Measurements from ENCODE around the gene TRAPPC10. TPM values are rescaled to one million over a fixed set of nuclear protein-coding genes. Genes with fewer than 3 reads are reported as not detected.

The TRAPPC10 gene
- total RNA-seq, 1 experiment from 2014 or later: 32.9 TPM

DNA sequence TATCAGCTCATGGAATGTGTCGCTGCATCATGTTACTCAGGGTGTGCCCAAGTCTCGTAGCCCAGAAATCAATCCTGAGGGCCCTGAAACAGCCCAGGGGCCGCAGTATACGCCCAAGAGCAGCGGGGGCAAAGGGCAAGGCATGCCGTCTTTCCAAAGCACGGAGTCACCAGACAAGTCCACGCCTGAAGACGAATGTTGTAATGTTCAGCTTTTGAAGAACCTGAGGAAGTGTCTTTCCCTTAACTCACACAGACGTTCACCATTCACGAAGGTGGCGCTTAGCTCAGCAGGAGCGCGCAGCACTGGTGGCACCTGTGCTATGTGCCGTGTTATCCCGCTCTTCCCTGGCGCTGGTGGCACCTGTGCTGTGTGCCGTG is 76.3 kb downstream of the TRAPPC10 start:
- Histone ChIP-seq H3K9me3 (ENCODE audit: control insufficient read depth, low read depth, low read length) (no peaks in the 10 kb centered on the region), H3K27me3 (ENCODE audit: insufficient read depth, low read length) (no peaks in the 10 kb centered on the region), H4K91ac (ENCODE audit: insufficient read length, low read depth, low read length) (no peak overlapping the region), H3K9ac (ENCODE audit: extremely low read depth, insufficient read length, low read length) (no peak overlapping the region), H3K4me1 (ENCODE audit: insufficient read depth, low read length) (no peaks in the 10 kb centered on the region), H2AK5ac (ENCODE audit: insufficient read length, low read length) (no peak overlapping the region), H3K18ac (ENCODE audit: insufficient read length, low read depth, low read length) (no peak overlapping the region), H3K23me2 (ENCODE audit: insufficient read length, low read depth, low read length, poor library complexity, severe bottlenecking) (no peaks in the 10 kb centered on the region), H4K5ac (ENCODE audit: insufficient read length, low read depth, low read length) (no peak overlapping the region), H2BK5ac (ENCODE audit: insufficient read length, low read length) (no peak overlapping the region), H2BK12ac (ENCODE audit: insufficient read length, low read depth, low read length) (no peak overlapping the region), H3K79me1 (ENCODE audit: insufficient read depth, low read depth, low read length, poor library complexity, severe bottlenecking) (no peaks in the 10 kb centered on the region), H4K20me1 (ENCODE audit: control insufficient read depth, insufficient read depth, insufficient read length) (no peaks in the 10 kb centered on the region), H2AFZ (ENCODE audit: low read length) (no peak overlapping the region), H3T11ph (ENCODE audit: low read length) (no peak overlapping the region), H2BK20ac (ENCODE audit: low read depth, low read length, poor library complexity, severe bottlenecking) (no peak overlapping the region), H2BK120ac (ENCODE audit: low read depth, low read length, poor library complexity, severe bottlenecking) (no peak overlapping the region), H3K23ac (ENCODE audit: insufficient read length, low read depth, low read length) (no peak overlapping the region), H3K4ac (ENCODE audit: low read depth, low read length) (no peak overlapping the region), H3K4me2 (ENCODE audit: insufficient read depth, insufficient read length, low read length) (no peak overlapping the region), H3K56ac (ENCODE audit: insufficient read length, low read depth, low read length) (no peak overlapping the region), H2BK15ac (ENCODE audit: low read depth, low read length) (no peak overlapping the region), H3K79me2 (ENCODE audit: insufficient read depth, low read length) (no peaks in the 10 kb centered on the region), H3K27ac (ENCODE audit: insufficient read length, low read depth, low read length) (no peak overlapping the region), H4K8ac (replicated peaks; ENCODE audit: insufficient read length, low read depth, low read length) (no peak overlapping the region), H3K14ac (ENCODE audit: insufficient read depth, low read length) (no peak overlapping the region)
- Mint-ChIP-seq H3K4me3 (no peak overlapping the region), H3K36me3 (ENCODE audit: insufficient read depth in 1 of 3, low read depth in 3 of 3) (peaks cover 12 to 70% (median 45%) of the 10 kb centered on the region in 3 experiments; a peak in 6 of 7 replicates), H3K4me1 (no peaks in the 10 kb centered on the region), H3K27me3 (ENCODE audit: low read depth) (no peaks in the 10 kb centered on the region), H3K9me3 (no peaks in the 10 kb centered on the region), H3K27ac (no peak overlapping the region; a peak in 1 of 7 replicates)
- TF ChIP-seq, protein P1, sequence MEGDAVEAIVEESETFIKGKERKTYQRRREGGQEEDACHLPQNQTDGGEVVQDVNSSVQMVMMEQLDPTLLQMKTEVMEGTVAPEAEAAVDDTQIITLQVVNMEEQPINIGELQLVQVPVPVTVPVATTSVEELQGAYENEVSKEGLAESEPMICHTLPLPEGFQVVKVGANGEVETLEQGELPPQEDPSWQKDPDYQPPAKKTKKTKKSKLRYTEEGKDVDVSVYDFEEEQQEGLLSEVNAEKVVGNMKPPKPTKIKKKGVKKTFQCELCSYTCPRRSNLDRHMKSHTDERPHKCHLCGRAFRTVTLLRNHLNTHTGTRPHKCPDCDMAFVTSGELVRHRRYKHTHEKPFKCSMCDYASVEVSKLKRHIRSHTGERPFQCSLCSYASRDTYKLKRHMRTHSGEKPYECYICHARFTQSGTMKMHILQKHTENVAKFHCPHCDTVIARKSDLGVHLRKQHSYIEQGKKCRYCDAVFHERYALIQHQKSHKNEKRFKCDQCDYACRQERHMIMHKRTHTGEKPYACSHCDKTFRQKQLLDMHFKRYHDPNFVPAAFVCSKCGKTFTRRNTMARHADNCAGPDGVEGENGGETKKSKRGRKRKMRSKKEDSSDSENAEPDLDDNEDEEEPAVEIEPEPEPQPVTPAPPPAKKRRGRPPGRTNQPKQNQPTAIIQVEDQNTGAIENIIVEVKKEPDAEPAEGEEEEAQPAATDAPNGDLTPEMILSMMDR (conservative IDR thresholded peaks at IDR 0.05): no peak
- DNase-seq: no peak
- no CpG with 5 or more reads among the region's 18 CpGs for WGBS (ENCODE audit: extremely low coverage, insufficient read length, low lambda C conversion rate)

All from H9 (cell line).